Measurements from ENCODE around the gene SMC3. TPM values are rescaled to one million over a fixed set of nuclear protein-coding genes. Genes with fewer than 3 reads are reported as not detected.

SMC3 gene
- total RNA-seq, 2 donors from 2014 or later: 66.0 to 75.9 TPM

DNA sequence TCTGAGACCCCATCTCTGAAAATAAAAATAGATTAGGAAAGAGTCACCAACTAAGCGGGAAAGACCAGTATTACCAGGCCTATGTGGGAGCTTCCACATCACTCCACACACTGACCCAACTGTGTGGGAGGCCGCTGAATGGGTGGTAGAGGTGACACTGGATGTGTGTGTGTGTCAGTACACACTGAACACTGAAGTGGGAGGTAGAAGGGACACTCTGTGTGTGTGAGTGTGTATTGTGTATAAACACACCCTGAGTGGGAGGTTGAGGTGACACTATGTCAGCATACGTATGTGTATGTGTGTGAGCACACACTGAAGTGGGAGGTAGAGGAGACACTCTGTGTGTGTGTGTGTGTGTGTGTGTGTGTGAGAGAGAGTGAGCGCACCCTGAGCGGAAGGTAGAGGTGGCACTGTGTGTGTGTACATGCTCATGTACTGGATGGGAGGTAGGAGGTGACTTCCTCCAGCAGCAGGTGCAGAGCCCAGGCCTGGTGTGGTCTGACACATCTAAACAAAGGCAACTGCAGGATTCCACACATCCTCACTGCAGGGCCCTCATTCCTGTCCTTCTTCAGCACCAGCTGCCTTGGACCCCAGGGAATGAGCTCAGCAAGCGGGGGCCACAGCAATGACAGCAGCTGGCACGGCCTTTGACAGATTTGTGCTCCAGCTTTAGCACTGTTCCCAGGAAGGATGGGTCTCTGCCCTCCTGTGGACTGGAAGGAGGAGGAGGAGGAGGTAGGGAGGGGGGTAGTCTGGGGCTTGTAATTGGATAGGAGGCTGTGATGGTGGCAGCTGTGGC, 50.1 kb downstream of the SMC3 start:
- WGBS, 2 experiments (ENCODE audit: insufficient coverage in 1 of 2, insufficient read length in 1 of 2): 90 to 93% methylated on average over 2 to 7 of the region's 7 CpGs
- no peak overlapping the region for H3K4me3 Mint-ChIP-seq
- H3K27ac ChIP-seq (ENCODE audit: low read depth, low read length): no peak overlapping the region
- H3K9me3 Mint-ChIP-seq: no peaks in the 10 kb centered on the region
- H3K4me1 Mint-ChIP-seq: peaks cover 12% of the 10 kb centered on the region
- DNase-seq: no peak
- no peaks in the 10 kb centered on the region for H3K36me3 ChIP-seq (ENCODE audit: control insufficient read depth, insufficient read depth, low read length)
- H3K9me3 ChIP-seq (ENCODE audit: control insufficient read depth, low read length): no peaks in the 10 kb centered on the region
- no peaks in the 10 kb centered on the region for H3K27me3 ChIP-seq (ENCODE audit: control insufficient read depth, insufficient read depth, low read length, poor library complexity, severe bottlenecking)
- H3K36me3 Mint-ChIP-seq (ENCODE audit: low read depth): no peaks in the 10 kb centered on the region
- H3K27me3 Mint-ChIP-seq (ENCODE audit: insufficient read depth): peaks cover 2% of the 10 kb centered on the region
- H3K4me3 ChIP-seq (ENCODE audit: low read length): no peak overlapping the region
- TF ChIP-seq, protein P1, sequence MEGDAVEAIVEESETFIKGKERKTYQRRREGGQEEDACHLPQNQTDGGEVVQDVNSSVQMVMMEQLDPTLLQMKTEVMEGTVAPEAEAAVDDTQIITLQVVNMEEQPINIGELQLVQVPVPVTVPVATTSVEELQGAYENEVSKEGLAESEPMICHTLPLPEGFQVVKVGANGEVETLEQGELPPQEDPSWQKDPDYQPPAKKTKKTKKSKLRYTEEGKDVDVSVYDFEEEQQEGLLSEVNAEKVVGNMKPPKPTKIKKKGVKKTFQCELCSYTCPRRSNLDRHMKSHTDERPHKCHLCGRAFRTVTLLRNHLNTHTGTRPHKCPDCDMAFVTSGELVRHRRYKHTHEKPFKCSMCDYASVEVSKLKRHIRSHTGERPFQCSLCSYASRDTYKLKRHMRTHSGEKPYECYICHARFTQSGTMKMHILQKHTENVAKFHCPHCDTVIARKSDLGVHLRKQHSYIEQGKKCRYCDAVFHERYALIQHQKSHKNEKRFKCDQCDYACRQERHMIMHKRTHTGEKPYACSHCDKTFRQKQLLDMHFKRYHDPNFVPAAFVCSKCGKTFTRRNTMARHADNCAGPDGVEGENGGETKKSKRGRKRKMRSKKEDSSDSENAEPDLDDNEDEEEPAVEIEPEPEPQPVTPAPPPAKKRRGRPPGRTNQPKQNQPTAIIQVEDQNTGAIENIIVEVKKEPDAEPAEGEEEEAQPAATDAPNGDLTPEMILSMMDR (conservative IDR thresholded peaks at IDR 0.05): no peak
- no peak overlapping the region for H3K9ac ChIP-seq (ENCODE audit: extremely low read depth, low read length, poor library complexity, severe bottlenecking)
- H3K27ac Mint-ChIP-seq: no peak overlapping the region
- peaks cover 5% of the 10 kb centered on the region for H3K4me1 ChIP-seq (ENCODE audit: control insufficient read depth, insufficient read depth, low read length)

DNA sequence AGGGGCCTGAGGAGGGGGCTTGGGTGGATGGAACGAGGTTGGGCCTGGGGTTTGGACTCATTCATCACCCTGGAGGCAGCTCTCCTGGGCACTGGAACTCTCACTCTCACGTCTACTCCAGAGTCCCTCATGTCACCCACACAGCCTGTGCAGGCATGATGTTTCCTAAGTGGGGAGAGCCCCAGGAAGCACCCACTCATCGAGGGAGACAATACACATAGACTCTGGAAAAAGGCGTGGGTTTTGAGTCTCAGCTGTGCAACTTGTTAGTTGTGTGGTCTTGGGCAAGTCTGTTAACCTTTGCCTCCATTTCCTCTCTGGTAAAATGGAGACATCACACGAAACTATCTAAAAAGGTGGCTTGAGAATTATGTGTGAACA, 50.7 kb downstream of the SMC3 start:
- peaks cover 2% of the 10 kb centered on the region for H3K27me3 Mint-ChIP-seq (ENCODE audit: insufficient read depth)
- H3K9ac ChIP-seq (ENCODE audit: extremely low read depth, low read length, poor library complexity, severe bottlenecking): no peak overlapping the region
- 83 to 90% methylated on average over 5 of the region's 5 CpGs for WGBS, 2 experiments (ENCODE audit: insufficient coverage in 1 of 2, insufficient read length in 1 of 2)
- no peak overlapping the region for H3K4me3 ChIP-seq (ENCODE audit: low read length)
- no peaks in the 10 kb centered on the region for H3K9me3 ChIP-seq (ENCODE audit: control insufficient read depth, low read length)
- H3K4me1 ChIP-seq (ENCODE audit: control insufficient read depth, insufficient read depth, low read length): peaks cover 5% of the 10 kb centered on the region
- TF ChIP-seq, protein P1 (conservative IDR thresholded peaks at IDR 0.05): no peak
- peaks cover 12% of the 10 kb centered on the region for H3K4me1 Mint-ChIP-seq
- no peaks in the 10 kb centered on the region for H3K36me3 ChIP-seq (ENCODE audit: control insufficient read depth, insufficient read depth, low read length)
- H3K27me3 ChIP-seq (ENCODE audit: control insufficient read depth, insufficient read depth, low read length, poor library complexity, severe bottlenecking): no peaks in the 10 kb centered on the region
- H3K27ac Mint-ChIP-seq: no peak overlapping the region
- no peak overlapping the region for H3K4me3 Mint-ChIP-seq
- H3K27ac ChIP-seq (ENCODE audit: low read depth, low read length): no peak overlapping the region
- H3K36me3 Mint-ChIP-seq (ENCODE audit: low read depth): no peaks in the 10 kb centered on the region
- no peak for DNase-seq
- H3K9me3 Mint-ChIP-seq: no peaks in the 10 kb centered on the region

- Histone ChIP-seq H3K27ac (ENCODE audit: low read depth, low read length) (no peak overlapping the region), H3K9ac (ENCODE audit: extremely low read depth, low read length, poor library complexity, severe bottlenecking) (no peak overlapping the region), H3K4me1 (ENCODE audit: control insufficient read depth, insufficient read depth, low read length) (peaks cover 5% of the 10 kb centered on the region), H3K36me3 (ENCODE audit: control insufficient read depth, insufficient read depth, low read length) (no peaks in the 10 kb centered on the region), H3K4me3 (ENCODE audit: low read length) (no peak overlapping the region), H3K27me3 (ENCODE audit: control insufficient read depth, insufficient read depth, low read length, poor library complexity, severe bottlenecking) (no peaks in the 10 kb centered on the region), H3K9me3 (ENCODE audit: control insufficient read depth, low read length) (no peaks in the 10 kb centered on the region)
- no peaks in the 10 kb centered on the region for H3K9me3 Mint-ChIP-seq
- TF ChIP-seq, protein P1 (conservative IDR thresholded peaks at IDR 0.05): no peak
- no peaks in the 10 kb centered on the region for H3K36me3 Mint-ChIP-seq (ENCODE audit: low read depth)
- no peak overlapping the region for H3K4me3 Mint-ChIP-seq
- DNase-seq: no peak
- H3K27ac Mint-ChIP-seq: no peak overlapping the region
- peaks cover 12% of the 10 kb centered on the region for H3K4me1 Mint-ChIP-seq
- 96% methylated on average over 3 of the region's 3 CpGs; no CpG with 5 or more reads in 1 of the 2 experiments for WGBS, 2 experiments (ENCODE audit: insufficient coverage in 1 of 2, insufficient read length in 1 of 2)
- H3K27me3 Mint-ChIP-seq (ENCODE audit: insufficient read depth): peaks cover 2% of the 10 kb centered on the region
Measured at GRCh38 chr10:110619514-110620397, 52.3 kb downstream of the SMC3 start.
